ENCODE data around the gene NTNG2.

NTNG2 gene

DNA sequence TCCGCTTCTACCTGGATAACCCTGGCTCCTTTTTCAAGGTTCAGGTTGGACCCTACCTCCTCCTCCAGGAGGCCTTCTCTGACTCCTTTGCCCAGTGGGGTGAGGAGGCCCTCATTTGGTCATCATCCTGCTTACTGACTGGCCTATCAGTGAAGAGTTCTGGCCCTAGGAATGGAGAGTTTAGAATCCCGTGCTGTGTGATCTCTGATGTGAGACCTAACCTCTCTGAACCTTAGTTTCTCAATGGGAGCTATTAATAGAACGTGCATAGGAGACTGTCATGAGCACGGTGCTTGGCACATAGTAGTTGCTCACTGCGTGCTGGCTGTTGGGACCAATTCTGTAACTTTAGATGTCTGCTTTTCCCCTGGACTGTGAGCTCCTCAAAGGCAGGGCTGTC, 10.3 kb downstream of the NTNG2 start:
- no peak overlapping the region for H3K4me3 ChIP-seq (ENCODE audit: low read depth, low read length)
- no peak overlapping the region for H3K9ac ChIP-seq (ENCODE audit: low read depth, low read length)
- H3K27me3 ChIP-seq (ENCODE audit: control insufficient read depth, insufficient read depth, low read length) = 0 out of 2 replicates have a peak, but pooled peaks cover 2% of the 10 kb centered on the region
- no peaks in the 10 kb centered on the region for H3K4me1 ChIP-seq (ENCODE audit: control insufficient read depth, insufficient read depth, low read length)
- no peak overlapping the region for H3K27ac ChIP-seq (ENCODE audit: low read depth, low read length)
- H3K9me3 ChIP-seq (ENCODE audit: control insufficient read depth, insufficient read depth, low read length) = no peaks in the 10 kb centered on the region
- no peaks in the 10 kb centered on the region for H3K36me3 ChIP-seq (ENCODE audit: control insufficient read depth, insufficient read depth, low read length)

DNA sequence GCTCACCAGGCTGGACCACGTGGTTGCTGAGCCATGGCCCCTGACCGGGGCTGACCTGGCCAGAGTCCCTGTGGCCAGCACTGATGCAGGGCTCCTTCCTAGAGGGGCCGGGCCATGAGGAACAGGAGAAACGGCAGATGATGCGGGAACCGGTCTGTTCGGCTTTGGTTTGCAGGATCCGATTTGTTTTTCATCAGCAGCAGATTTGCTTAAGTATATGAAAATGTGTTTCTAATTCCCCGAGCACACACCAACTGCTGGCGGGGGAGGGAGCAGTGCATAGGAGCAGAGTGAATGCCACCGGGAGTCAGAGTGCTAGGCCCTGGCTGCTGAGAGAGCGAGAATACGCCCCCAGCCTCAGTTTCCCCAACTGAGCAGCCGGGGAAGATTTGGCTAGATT, 13.6 kb downstream of the NTNG2 start:
- Histone ChIP-seq H3K4me3 (ENCODE audit: low read depth, low read length) (no peak overlapping the region), H3K36me3 (ENCODE audit: control insufficient read depth, insufficient read depth, low read length) (no peaks in the 10 kb centered on the region), H3K27ac (ENCODE audit: low read depth, low read length) (no peak overlapping the region), H3K27me3 (ENCODE audit: control insufficient read depth, insufficient read depth, low read length) (no peaks in the 10 kb centered on the region), H3K9me3 (ENCODE audit: control insufficient read depth, insufficient read depth, low read length) (no peaks in the 10 kb centered on the region), H3K9ac (ENCODE audit: low read depth, low read length) (no peak overlapping the region), H3K4me1 (ENCODE audit: control insufficient read depth, insufficient read depth, low read length) (no peaks in the 10 kb centered on the region)

DNA sequence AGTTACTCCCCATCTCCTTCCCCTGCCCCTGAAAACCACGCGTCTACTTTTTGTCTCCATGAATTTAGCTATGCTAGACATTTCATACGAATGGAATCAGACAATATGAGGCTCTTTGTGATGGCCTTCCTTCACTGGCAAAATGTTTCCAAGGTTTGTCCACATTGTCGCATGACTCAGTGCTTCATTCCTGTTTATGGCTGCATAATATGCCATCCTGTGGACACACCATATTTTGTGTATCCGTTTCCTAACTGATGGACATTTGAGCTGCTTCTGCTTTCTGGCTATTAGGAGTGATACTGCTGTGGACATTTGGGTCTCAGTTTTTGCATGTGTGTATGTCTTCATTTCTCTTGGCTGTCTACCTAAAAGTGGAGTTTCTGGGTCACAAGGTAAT, 14.5 kb downstream of the NTNG2 start:
- Histone ChIP-seq H3K4me3 (ENCODE audit: low read depth, low read length) (no peak overlapping the region), H3K27ac (ENCODE audit: low read depth, low read length) (no peak overlapping the region), H3K9ac (ENCODE audit: low read depth, low read length) (no peak overlapping the region), H3K27me3 (ENCODE audit: control insufficient read depth, insufficient read depth, low read length) (no peaks in the 10 kb centered on the region), H3K36me3 (ENCODE audit: control insufficient read depth, insufficient read depth, low read length) (no peaks in the 10 kb centered on the region), H3K9me3 (ENCODE audit: control insufficient read depth, insufficient read depth, low read length) (no peaks in the 10 kb centered on the region), H3K4me1 (ENCODE audit: control insufficient read depth, insufficient read depth, low read length) (no peaks in the 10 kb centered on the region)

DNA sequence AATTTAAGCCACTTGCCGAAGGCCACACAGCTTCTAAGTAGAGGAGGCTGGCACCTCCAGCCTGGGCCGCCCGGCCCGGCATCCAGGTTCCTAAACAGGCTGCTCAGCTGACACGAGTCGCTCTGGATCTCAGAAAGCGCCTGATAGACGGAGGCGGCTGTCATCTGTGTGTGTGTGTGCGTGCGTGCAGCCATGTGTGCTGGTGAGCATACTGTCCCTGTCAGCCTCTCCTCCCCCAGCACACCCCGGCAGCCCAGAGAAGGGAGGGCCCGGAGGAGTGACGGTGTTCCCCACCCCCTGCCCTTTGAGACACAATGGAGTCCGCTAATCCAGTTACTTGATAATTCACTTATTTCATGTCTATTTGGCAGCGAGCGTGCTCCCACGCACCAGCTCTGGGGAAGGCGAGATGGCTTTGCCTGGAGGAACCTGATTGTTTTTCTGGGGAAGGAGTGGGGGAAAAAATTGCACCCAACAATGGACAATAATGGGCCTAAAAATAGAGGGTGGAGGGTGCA, 20.0 kb downstream of the NTNG2 start:
- H3K9ac ChIP-seq (ENCODE audit: low read depth, low read length) = no peak overlapping the region

DNA sequence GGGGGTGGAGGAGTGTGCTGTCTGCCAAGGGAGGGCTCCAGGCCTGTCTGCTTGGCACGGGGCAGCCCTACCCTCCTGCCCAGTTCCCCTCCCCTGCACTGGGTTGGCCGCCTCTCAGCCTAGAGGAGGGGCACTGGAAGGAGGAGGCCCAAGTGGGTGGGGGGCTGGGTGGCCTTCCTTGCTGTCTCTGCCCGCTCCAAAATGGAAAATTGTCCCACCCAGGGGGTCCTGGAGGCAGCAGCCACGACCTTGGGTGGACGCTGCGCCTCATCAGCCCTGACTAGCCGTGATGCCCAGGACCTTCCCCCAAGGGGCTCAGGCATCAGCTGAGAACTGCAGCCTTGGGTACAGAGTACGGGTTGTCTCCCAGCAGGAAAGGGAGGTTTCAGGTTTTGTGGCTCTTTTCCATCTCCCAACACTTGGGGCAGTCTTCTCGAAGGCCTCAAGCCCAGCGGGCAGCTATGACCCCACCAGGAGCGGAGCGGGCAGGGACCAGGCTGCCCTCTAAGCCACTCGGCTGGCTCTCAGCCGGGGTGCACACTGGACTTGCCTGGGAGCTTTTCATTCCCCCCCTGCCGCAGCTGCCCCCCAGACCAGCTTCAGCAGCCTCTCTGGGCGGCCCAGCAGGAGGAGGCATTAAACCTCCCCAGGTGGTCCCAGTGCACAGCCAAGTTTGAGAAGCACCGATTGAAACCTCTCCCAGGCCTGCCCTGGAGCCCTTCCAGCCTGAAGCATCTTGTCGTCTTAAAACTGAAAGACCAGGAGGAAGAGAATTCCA, 20.6 kb downstream of the NTNG2 start:
- H3K9me3 ChIP-seq (ENCODE audit: control insufficient read depth, insufficient read depth, low read length) = no peaks in the 10 kb centered on the region
- no peak overlapping the region for H3K27ac ChIP-seq (ENCODE audit: low read depth, low read length)
- no peak overlapping the region for H3K4me3 ChIP-seq (ENCODE audit: low read depth, low read length)
- H3K36me3 ChIP-seq (ENCODE audit: control insufficient read depth, insufficient read depth, low read length) = no peaks in the 10 kb centered on the region
- no peak overlapping the region for H3K9ac ChIP-seq (ENCODE audit: low read depth, low read length)
- peaks cover 45% of the 10 kb centered on the region for H3K4me1 ChIP-seq (ENCODE audit: control insufficient read depth, insufficient read depth, low read length)
- H3K27me3 ChIP-seq (ENCODE audit: control insufficient read depth, insufficient read depth, low read length) = peaks cover 20% of the 10 kb centered on the region

More for the DNA sequence above, 20.0 kb downstream of the NTNG2 start:
- Histone ChIP-seq H3K9me3 (ENCODE audit: control insufficient read depth, insufficient read depth, low read length) (no peaks in the 10 kb centered on the region), H3K4me3 (ENCODE audit: low read depth, low read length) (no peak overlapping the region), H3K27ac (ENCODE audit: low read depth, low read length) (no peak overlapping the region), H3K36me3 (ENCODE audit: control insufficient read depth, insufficient read depth, low read length) (no peaks in the 10 kb centered on the region), H3K4me1 (ENCODE audit: control insufficient read depth, insufficient read depth, low read length) (peaks cover 41% of the 10 kb centered on the region), H3K27me3 (ENCODE audit: control insufficient read depth, insufficient read depth, low read length) (peaks cover 14% of the 10 kb centered on the region)

DNA sequence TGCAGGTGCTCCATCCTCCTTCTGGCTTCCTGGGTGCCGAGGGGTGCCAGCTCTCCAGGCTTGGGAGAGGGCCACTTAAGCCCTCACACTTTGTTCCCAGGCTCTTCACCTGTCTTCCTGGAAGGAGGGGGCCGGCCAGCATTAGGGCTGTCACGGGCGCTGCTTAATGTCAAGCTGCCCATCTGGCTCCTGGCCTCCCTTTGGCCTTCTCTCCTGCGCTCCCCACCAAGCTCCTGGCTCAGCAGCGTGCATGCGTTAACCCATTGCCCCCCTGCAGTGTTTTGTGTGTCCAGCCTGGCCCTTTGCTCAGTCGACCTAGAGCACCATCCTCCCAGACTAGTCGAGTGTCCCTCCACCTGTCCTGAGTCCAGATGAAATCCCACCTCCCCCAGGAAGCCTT, 21.3 kb downstream of the NTNG2 start:
- no peak overlapping the region for H3K9ac ChIP-seq (ENCODE audit: low read depth, low read length)
- no peak overlapping the region for H3K4me3 ChIP-seq (ENCODE audit: low read depth, low read length)
- peaks cover 26% of the 10 kb centered on the region for H3K27me3 ChIP-seq (ENCODE audit: control insufficient read depth, insufficient read depth, low read length)
- H3K9me3 ChIP-seq (ENCODE audit: control insufficient read depth, insufficient read depth, low read length) = no peaks in the 10 kb centered on the region
- H3K4me1 ChIP-seq (ENCODE audit: control insufficient read depth, insufficient read depth, low read length) = peaks cover 51% of the 10 kb centered on the region
- no peak overlapping the region for H3K27ac ChIP-seq (ENCODE audit: low read depth, low read length)
- H3K36me3 ChIP-seq (ENCODE audit: control insufficient read depth, insufficient read depth, low read length) = no peaks in the 10 kb centered on the region

DNA sequence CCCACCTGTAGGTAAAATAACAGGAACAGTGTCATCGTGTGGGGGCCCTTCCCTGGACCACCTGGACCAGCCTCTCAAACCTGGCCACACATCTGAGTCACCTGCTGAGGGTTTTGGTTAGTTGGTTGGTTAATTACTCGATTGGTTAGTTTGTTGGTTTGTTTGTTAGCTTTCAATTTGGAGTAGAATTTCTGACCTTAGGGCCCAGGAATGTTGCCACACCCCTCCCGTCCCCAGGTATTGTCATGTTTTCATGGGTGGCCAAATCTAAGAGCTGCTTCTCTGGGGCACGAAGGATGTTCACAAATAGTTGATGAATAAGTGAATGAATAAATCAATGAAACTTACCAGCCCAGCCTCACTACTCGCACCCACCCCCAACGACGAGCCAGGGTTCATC, 21.9 kb downstream of the NTNG2 start:
- peaks cover 51% of the 10 kb centered on the region for H3K4me1 ChIP-seq (ENCODE audit: control insufficient read depth, insufficient read depth, low read length)
- no peak overlapping the region for H3K27ac ChIP-seq (ENCODE audit: low read depth, low read length)
- no peak overlapping the region; the same call in 1 of the 2 replicates for H3K9ac ChIP-seq (ENCODE audit: low read depth, low read length)
- no peaks in the 10 kb centered on the region for H3K36me3 ChIP-seq (ENCODE audit: control insufficient read depth, insufficient read depth, low read length)
- no peaks in the 10 kb centered on the region for H3K9me3 ChIP-seq (ENCODE audit: control insufficient read depth, insufficient read depth, low read length)
- H3K27me3 ChIP-seq (ENCODE audit: control insufficient read depth, insufficient read depth, low read length) = peaks cover 28% of the 10 kb centered on the region
- H3K4me3 ChIP-seq (ENCODE audit: low read depth, low read length) = 0 out of 2 replicates have a peak overlapping the region, but pooled peaks have one; percentile 2

DNA sequence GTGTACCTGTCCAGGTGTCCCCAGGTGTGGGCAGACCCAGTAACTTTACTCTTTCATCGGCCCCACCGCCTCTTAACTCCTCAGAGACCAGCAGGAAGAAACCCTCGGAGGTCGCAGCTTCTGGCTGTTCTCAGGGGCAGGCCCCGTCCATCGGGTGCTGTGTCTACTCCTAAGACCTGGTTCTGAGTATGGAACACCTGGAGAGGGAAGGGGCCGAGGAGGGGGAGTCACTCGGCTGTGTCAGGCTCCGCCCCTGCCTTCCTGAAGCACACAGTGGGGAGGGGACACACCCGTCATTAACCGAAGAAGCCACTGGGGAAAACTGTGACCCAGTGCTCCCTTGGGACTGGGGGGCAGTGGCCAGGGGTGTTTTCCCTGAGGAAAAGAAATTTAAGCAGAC, 22.3 kb downstream of the NTNG2 start:
- H3K27ac ChIP-seq (ENCODE audit: low read depth, low read length) = no peak overlapping the region
- H3K9ac ChIP-seq (ENCODE audit: low read depth, low read length) = no peak overlapping the region; the same call in 1 of the 2 replicates
- H3K27me3 ChIP-seq (ENCODE audit: control insufficient read depth, insufficient read depth, low read length) = peaks cover 28% of the 10 kb centered on the region
- no peaks in the 10 kb centered on the region for H3K36me3 ChIP-seq (ENCODE audit: control insufficient read depth, insufficient read depth, low read length)
- peaks cover 51% of the 10 kb centered on the region for H3K4me1 ChIP-seq (ENCODE audit: control insufficient read depth, insufficient read depth, low read length)
- no peaks in the 10 kb centered on the region for H3K9me3 ChIP-seq (ENCODE audit: control insufficient read depth, insufficient read depth, low read length)
- 0 out of 2 replicates have a peak overlapping the region, but pooled peaks have one; percentile 2 for H3K4me3 ChIP-seq (ENCODE audit: low read depth, low read length)

DNA sequence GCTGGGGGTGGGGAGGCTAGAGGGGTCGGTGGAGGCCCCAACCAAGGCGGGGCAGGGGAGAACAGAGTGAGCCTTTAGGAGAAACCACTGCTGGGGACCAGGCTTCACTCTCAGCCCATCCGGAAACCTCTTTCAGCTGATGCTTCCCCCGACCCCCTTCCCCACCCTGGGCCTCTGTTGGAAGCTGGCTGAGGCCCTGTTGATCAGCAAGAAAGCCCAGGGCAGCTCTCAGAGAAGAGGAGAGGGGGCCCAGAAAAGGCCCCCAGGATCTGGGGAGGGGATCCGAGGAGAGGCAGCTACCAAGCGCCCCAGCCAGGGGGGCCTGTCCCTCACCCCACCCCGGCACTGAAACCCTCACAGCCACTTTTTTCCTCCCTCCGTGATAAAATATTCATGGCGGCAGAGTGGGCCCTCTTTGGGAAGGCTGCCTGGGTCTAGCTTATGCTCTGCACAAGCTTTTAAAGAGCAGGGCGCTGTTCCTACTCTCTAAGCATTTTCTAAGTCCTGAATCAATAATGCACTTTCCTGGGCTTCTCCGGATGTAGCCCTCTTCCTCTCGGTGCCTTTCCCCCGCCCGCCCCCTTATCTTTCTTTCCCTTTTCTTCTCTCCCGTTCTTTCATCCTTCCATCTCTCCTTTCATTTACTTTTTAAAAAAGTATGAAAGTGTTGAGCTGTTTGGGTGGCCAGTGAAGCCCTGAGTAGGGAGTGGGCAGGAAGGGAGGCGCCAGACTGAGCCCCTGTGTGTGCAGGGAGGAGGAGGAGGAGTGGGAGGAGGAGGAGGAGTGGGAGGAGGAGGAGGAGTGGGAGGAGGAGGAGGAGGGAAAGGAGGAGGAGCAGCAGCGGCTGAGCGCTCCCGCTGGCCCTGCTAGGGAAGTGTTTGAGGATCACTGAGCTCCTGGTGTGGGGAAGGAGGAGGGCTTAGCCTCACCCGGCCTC, 23.5 kb downstream of the NTNG2 start:
- no peak overlapping the region for H3K9ac ChIP-seq (ENCODE audit: low read depth, low read length)
- peak overlapping the region; percentile 7; the same call in 1 of the 2 replicates for H3K4me3 ChIP-seq (ENCODE audit: low read depth, low read length)
- H3K4me1 ChIP-seq (ENCODE audit: control insufficient read depth, insufficient read depth, low read length) = peaks cover 51% of the 10 kb centered on the region
- H3K27me3 ChIP-seq (ENCODE audit: control insufficient read depth, insufficient read depth, low read length) = peaks cover 28% of the 10 kb centered on the region
- no peaks in the 10 kb centered on the region for H3K36me3 ChIP-seq (ENCODE audit: control insufficient read depth, insufficient read depth, low read length)
- no peaks in the 10 kb centered on the region for H3K9me3 ChIP-seq (ENCODE audit: control insufficient read depth, insufficient read depth, low read length)
- peak overlapping the region; percentile 73 for H3K27ac ChIP-seq (ENCODE audit: low read depth, low read length)

DNA sequence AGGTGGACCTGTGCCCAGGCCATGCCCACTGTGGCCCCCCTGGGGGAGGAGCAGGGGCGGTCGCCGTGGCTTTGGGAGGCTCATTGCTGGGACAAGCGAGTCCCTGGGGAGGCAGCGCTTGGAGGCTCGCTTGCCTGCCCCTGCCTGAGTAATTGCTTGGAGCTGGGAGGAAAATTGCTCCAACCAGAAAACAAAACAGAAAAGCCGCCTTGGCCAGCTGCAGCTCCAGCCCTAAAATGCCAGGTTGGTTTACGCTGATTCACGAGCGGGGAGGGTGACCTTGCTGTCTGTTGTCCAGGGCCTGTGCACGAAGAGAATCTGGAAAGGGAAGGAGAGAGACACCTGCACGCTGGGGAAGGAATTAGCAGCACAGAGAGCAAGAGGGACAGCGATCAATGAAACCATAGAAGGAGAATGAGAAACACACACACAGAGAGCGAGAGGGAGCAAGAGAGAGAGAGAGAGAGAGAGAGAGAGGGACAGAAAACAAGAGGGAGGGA, 25.3 kb downstream of the NTNG2 start:
- Histone ChIP-seq H3K27ac (ENCODE audit: low read depth, low read length) (no peak overlapping the region), H3K27me3 (ENCODE audit: control insufficient read depth, insufficient read depth, low read length) (peaks cover 28% of the 10 kb centered on the region), H3K4me3 (ENCODE audit: low read depth, low read length) (no peak overlapping the region), H3K36me3 (ENCODE audit: control insufficient read depth, insufficient read depth, low read length) (no peaks in the 10 kb centered on the region), H3K9me3 (ENCODE audit: control insufficient read depth, insufficient read depth, low read length) (no peaks in the 10 kb centered on the region), H3K9ac (ENCODE audit: low read depth, low read length) (no peak overlapping the region), H3K4me1 (ENCODE audit: control insufficient read depth, insufficient read depth, low read length) (peaks cover 47% of the 10 kb centered on the region)
